Activated CD8-positive, alpha-beta T cell treated with anti-CD3 and anti-CD28 coated beads for 36 hours (primary cell): Measurements from ENCODE around the gene CD34. TPM values are rescaled to one million over a fixed set of nuclear protein-coding genes. Genes with fewer than 3 reads are reported as not detected.
A peak's percentile ranks its signal among the peaks of the same experiment; 100 is the strongest.
"Not testable (repeated sequence)": the region's sequence is repeated elsewhere in the genome, so short reads cannot be mapped to it uniquely, and the experiment has no call there.

Source experiments
- ATAC-seq: fragments of 200-7000 bp; cut with Tn5 transposase; one replicate; pipeline ENCODE4 v1.10.0; 2021; ENCODE audit warnings: mild to moderate bottlenecking, moderate library complexity
- CTCF ChIA-PET: fragments of 350-600 bp; sonication (Branson Sonifier 250); formaldehyde crosslinking; loops from one replicate; lab custom pipeline; 2021; ENCODE audit warnings: antibody characterized with exemption; lab: Charles Lee
- POLR2A ChIA-PET: fragments of 350-600 bp; sonication (Branson Sonifier 250); formaldehyde crosslinking; loops from one replicate; lab custom pipeline; 2021; ENCODE audit warnings: antibody characterized with exemption; lab: Charles Lee
- DNase-seq: peaks from one replicate; pipeline ENCODE4 v3.0.0-alpha.2; 2020
- H3K27ac Mint-ChIP-seq: one replicate; pipeline ENCODE4 v1.8.0; 2021; ENCODE audit warnings: mild to moderate bottlenecking, mixed read lengths
- H3K27me3 Mint-ChIP-seq: one replicate; pipeline ENCODE4 v1.8.0; 2021; ENCODE audit warnings: mixed read lengths
- H3K36me3 Mint-ChIP-seq: one replicate; pipeline ENCODE4 v1.8.0; 2021; ENCODE audit warnings: low read depth, mixed read lengths
- H3K4me1 Mint-ChIP-seq: one replicate; pipeline ENCODE4 v1.8.0; 2021; ENCODE audit warnings: low read depth, mixed read lengths
- H3K4me3 Mint-ChIP-seq: one replicate; pipeline ENCODE4 v1.8.0; 2021; ENCODE audit warnings: mild to moderate bottlenecking, moderate library complexity, mixed read lengths
- H3K9me3 Mint-ChIP-seq: one replicate; pipeline ENCODE4 v1.8.0; 2021; ENCODE audit warnings: mixed read lengths
- CTCF ChIP-seq: fragments of 200-600 bp; IDR thresholded peaks from one replicate; pipeline ENCODE4 v1.8.0; 2022; ENCODE audit warnings: antibody characterized with exemption, mild to moderate bottlenecking
- intact Hi-C: fragments of 100-400 bp; cut with micrococcal nuclease; formaldehyde crosslinking; loops from one replicate; pipeline ENCODE4 v1.10.0; 2022
- total RNA-seq, 2 experiments: library from RNA; stranded (reverse); gene quantifications; one replicate each; pipeline ENCODE4 v1.2.3, GENCODE V29; 2021

CD34 gene
- total RNA-seq, 2 experiments from 2014 or later, result 0.04 to 0.05 TPM

GRCh38 chr1:207883104-207883651, 27.7 kb downstream of the CD34 start:
- Mint-ChIP-seq H3K4me1 (peaks cover 37% of the 10 kb centered on the region), H3K9me3 (no peaks in the 10 kb centered on the region), H3K27me3 (peaks cover 2% of the 10 kb centered on the region), H3K36me3 (no peaks in the 10 kb centered on the region), H3K4me3 (peak overlapping the region; percentile 69), H3K27ac (peak overlapping the region; percentile 95)
- no peak for TF ChIP-seq CTCF
- POLR2A ChIA-PET, result interaction anchor here (0.8 to 3.4 kb wide), 8 partner anchors 9 to 199 kb away, joined by 3 to 19 read pairs (median 10); no protein-coding TSS in a partner anchor
- intact Hi-C loops, result no loop called here
- DNase-seq (no peak), ATAC-seq (peak; percentile 71)
- CTCF ChIA-PET, result interaction anchor here (0.8 to 9.7 kb wide), 13 partner anchors 11 to 116 kb away, joined by 3 to 285 read pairs (median 27); no protein-coding TSS in a partner anchor

GRCh38 chr1:207882692-207883091, 28.2 kb downstream of the CD34 start:
- Mint-ChIP-seq H3K27me3 (peaks cover 2% of the 10 kb centered on the region), H3K4me3 (peak overlapping the region; percentile 69), H3K36me3 (no peaks in the 10 kb centered on the region), H3K4me1 (peaks cover 37% of the 10 kb centered on the region), H3K9me3 (no peaks in the 10 kb centered on the region), H3K27ac (peak overlapping the region; percentile 95)
- no peak for TF ChIP-seq CTCF
- ChIA-PET POLR2A (interaction anchor here (1.4 to 3.4 kb wide), 5 partner anchors 8 to 59 kb away, joined by 4 to 19 read pairs (median 11); no protein-coding TSS in a partner anchor), CTCF (interaction anchor here (0.8 to 9.7 kb wide), 8 partner anchors 11 to 112 kb away, joined by 3 to 285 read pairs (median 26); no protein-coding TSS in a partner anchor)
- intact Hi-C loops, result no loop called here
- DNase-seq (no peak), ATAC-seq (peak; percentile 29)

GRCh38 chr1:207878939-207879338, 32.0 kb downstream of the CD34 start:
- no peak for DNase-seq
- intact Hi-C loops, result no loop called here
- H3K36me3 Mint-ChIP-seq, result no peaks in the 10 kb centered on the region
- TF ChIP-seq CTCF, result no peak
- no peak overlapping the region for H3K27ac Mint-ChIP-seq
- peaks cover 38% of the 10 kb centered on the region for H3K4me1 Mint-ChIP-seq
- ChIA-PET POLR2A (interaction anchor here (1.4 kb wide), 1 partner anchor 10 kb away, joined by 5 read pairs; no protein-coding TSS in a partner anchor), CTCF (interaction anchor here (1.6 to 2.2 kb wide), 2 partner anchors 10 to 84 kb away, joined by 5 to 20 read pairs; no protein-coding TSS in a partner anchor)
- no peaks in the 10 kb centered on the region for H3K27me3 Mint-ChIP-seq
- ATAC-seq, result peak; percentile 35
- no peak overlapping the region for H3K4me3 Mint-ChIP-seq
- no peaks in the 10 kb centered on the region for H3K9me3 Mint-ChIP-seq

GRCh38 chr1:207877914-207878313, 33.0 kb downstream of the CD34 start:
- H3K36me3 Mint-ChIP-seq, H3K27me3 Mint-ChIP-seq, DNase-seq, ATAC-seq, H3K27ac Mint-ChIP-seq, intact Hi-C loops, H3K4me3 Mint-ChIP-seq, H3K9me3 Mint-ChIP-seq: not testable (repeated sequence)
- H3K4me1 Mint-ChIP-seq, result peaks cover 42% of the 10 kb centered on the region
- POLR2A ChIA-PET, result interaction anchor here (1.4 kb wide), 1 partner anchor 9 kb away, joined by 5 read pairs; no protein-coding TSS in a partner anchor
- CTCF ChIA-PET, result interaction anchor here (1.6 to 2.2 kb wide), 2 partner anchors 9 to 85 kb away, joined by 5 to 20 read pairs; no protein-coding TSS in a partner anchor

- H3K27me3 Mint-ChIP-seq, result no peaks in the 10 kb centered on the region
- CTCF ChIA-PET, result interaction anchor here (0.8 to 19.4 kb wide), 10 partner anchors 8 to 297 kb away, joined by 3 to 387 read pairs (median 6); no protein-coding TSS in a partner anchor
Observed at GRCh38 chr1:207876131-207876530, 34.8 kb downstream of the CD34 start.

More at GRCh38 chr1:207876131-207876530, 34.8 kb downstream of the CD34 start:
- no peak for TF ChIP-seq CTCF
- Mint-ChIP-seq H3K9me3 (no peaks in the 10 kb centered on the region), H3K4me1 (peaks cover 46% of the 10 kb centered on the region), H3K36me3 (no peaks in the 10 kb centered on the region), H3K4me3 (no peak overlapping the region), H3K27ac (no peak overlapping the region)
- no peak for ATAC-seq
- intact Hi-C loops, result no loop called here
- DNase-seq, result peak; percentile 55
- POLR2A ChIA-PET, result interaction anchor here (4.2 kb wide), 1 partner anchor 7 kb away, joined by 19 read pairs; no protein-coding TSS in a partner anchor
